H1 (cell line): ENCODE measurements around the gene TCF7L1. TPM values are rescaled to one million over a fixed set of nuclear protein-coding genes. Genes with fewer than 3 reads are reported as not detected.

Source experiments
- CTCF ChIA-PET: fragments of 300-600 bp; sonication (Branson Sonifier 250); formaldehyde crosslinking; loops from one replicate; lab custom pipeline; 2021; ENCODE audit not compliant: partially characterized antibody; lab: Charles Lee
- POLR2A ChIA-PET: fragments of 300-600 bp; sonication (Branson Sonifier 250); formaldehyde crosslinking; loops from one replicate; lab custom pipeline; 2021; ENCODE audit warnings: inconsistent platforms; ENCODE audit not compliant: partially characterized antibody; lab: Charles Lee
- DNase-seq, 2 experiments: peaks; one replicate each; pipeline versions ENCODE4 v3.0.0 to v3.0.0-alpha.2; 2010 to 2022; ENCODE audit warnings: low spot score in 2 of 2, low read depth in 1 of 2, mixed read lengths in 1 of 2
- FAIRE-seq: peaks from 2 replicates; lab custom pipeline; 2011; peaks lifted over from hg19 to GRCh38; lab: Jason Lieb, UNC
- H2AFZ ChIP-seq: 2 replicates; pipeline ENCODE4 v1.8.1; 2012; ENCODE audit warnings: low read length, inconsistent platforms
- H2AK5ac ChIP-seq: 2 replicates; pipeline ENCODE4 v1.6.1; 2013; ENCODE audit warnings: low read depth, low read length
- H2BK120ac ChIP-seq: replicated peaks from 2 replicates; pipeline ENCODE3; 2013; ENCODE audit warnings: low read depth, low read length, inconsistent platforms
- H2BK12ac ChIP-seq: 2 replicates; pipeline ENCODE4 v1.6.1; 2013; ENCODE audit warnings: low read depth, low read length
- H2BK15ac ChIP-seq: 2 replicates; pipeline ENCODE4 v1.6.1; 2013; ENCODE audit warnings: low read length
- H2BK20ac ChIP-seq: 2 replicates; pipeline ENCODE4 v1.6.1; 2013; ENCODE audit warnings: low read length
- H2BK5ac ChIP-seq: 2 replicates; pipeline ENCODE4 v1.6.1; 2013; ENCODE audit warnings: low read depth, low read length
- H3K14ac ChIP-seq: 2 replicates; pipeline ENCODE4 v1.6.1; 2013; ENCODE audit warnings: inconsistent platforms; ENCODE audit not compliant: insufficient read length
- H3K18ac ChIP-seq: 2 replicates; pipeline ENCODE4 v1.6.1; 2013; ENCODE audit warnings: low read length; ENCODE audit errors: extremely low read depth
- H3K23ac ChIP-seq: 2 replicates; pipeline ENCODE4 v1.6.1; 2013; ENCODE audit warnings: inconsistent platforms; ENCODE audit not compliant: insufficient read length
- H3K23me2 ChIP-seq: 2 replicates; pipeline ENCODE4 v1.6.1; 2013; ENCODE audit warnings: low read depth, low read length
- H3K27ac ChIP-seq: 2 replicates; pipeline ENCODE4 v1.6.1; 2011; ENCODE audit warnings: low read depth, low read length, inconsistent platforms
- H3K27me3 ChIP-seq, 4 experiments: replicated peaks in 1 of 4; 1 replicate in 1 of 4; 2 replicates in 3 of 4; pipeline versions ENCODE4 v1.6.1 to v1.8.1; 2011 to 2013; ENCODE audit warnings: low read length in 3 of 4, mild to moderate bottlenecking in 3 of 4, inconsistent platforms in 2 of 4, mixed read lengths in 2 of 4, moderate library complexity in 1 of 4; ENCODE audit not compliant: control insufficient read depth in 3 of 4, insufficient read depth in 3 of 4; ENCODE audit errors: extremely low read depth in 1 of 4
- H3K36me3 ChIP-seq, 4 experiments: 2 replicates each; pipeline versions ENCODE4 v1.6.1 to v1.8.1; 2011 to 2013; ENCODE audit warnings: mild to moderate bottlenecking in 4 of 4, low read length in 3 of 4, moderate library complexity in 2 of 4, control low read depth in 1 of 4, inconsistent platforms in 1 of 4; ENCODE audit not compliant: insufficient read depth in 4 of 4, control insufficient read depth in 2 of 4
- H3K4ac ChIP-seq: replicated peaks from 2 replicates; pipeline ENCODE3; 2013; ENCODE audit warnings: low read length, low read depth, mixed read lengths, inconsistent platforms; ENCODE audit not compliant: insufficient read length
- H3K4me1 ChIP-seq, 4 experiments: replicated peaks in 1 of 4; 1 replicate in 1 of 4; 2 replicates in 3 of 4; pipeline versions ENCODE4 v1.6.1 to v1.8.1; 2011 to 2013; ENCODE audit warnings: low read length in 3 of 4, inconsistent platforms in 2 of 4, mixed read lengths in 1 of 4; ENCODE audit not compliant: insufficient read depth in 4 of 4, control insufficient read depth in 3 of 4
- H3K4me2 ChIP-seq, 2 experiments: 2 replicates each; pipeline versions ENCODE4 v1.6.1 to v1.8.1; 2011 to 2013; ENCODE audit warnings: low read depth in 2 of 2, low read length in 2 of 2, control low read depth in 1 of 2, inconsistent platforms in 1 of 2, mild to moderate bottlenecking in 1 of 2; ENCODE audit not compliant: insufficient read depth in 1 of 2
- H3K4me3 ChIP-seq, 4 experiments: fragments of 200-600, 300-600 bp in 1 of 4; sonication (generic), shearing (Covaris generic), sonication (Bioruptor Twin) in 1 of 4; 2 replicates each; pipeline versions ENCODE4 v1.5.1 to v1.8.1; 2011 to 2016; ENCODE audit warnings: low read length in 4 of 4, low read depth in 3 of 4, control low read depth in 2 of 4, inconsistent platforms in 2 of 4, mild to moderate bottlenecking in 2 of 4, mixed read lengths in 1 of 4, moderate library complexity in 1 of 4; ENCODE audit not compliant: insufficient read depth in 2 of 4; ENCODE audit errors: extremely low read depth in 1 of 4
- H3K56ac ChIP-seq: replicated peaks from 2 replicates; pipeline ENCODE3; 2013; ENCODE audit warnings: low read depth, mild to moderate bottlenecking, mixed read lengths, low read length, inconsistent platforms; ENCODE audit not compliant: insufficient read length
- H3K79me1 ChIP-seq: 2 replicates; pipeline ENCODE4 v1.6.1; 2013; ENCODE audit warnings: low read depth, low read length, control low read depth
- H3K79me2 ChIP-seq, 2 experiments: 2 replicates each; pipeline versions ENCODE4 v1.6.1 to v1.8.1; 2012 to 2013; ENCODE audit warnings: low read length in 2 of 2, mild to moderate bottlenecking in 2 of 2, inconsistent platforms in 1 of 2; ENCODE audit not compliant: insufficient read depth in 2 of 2, control insufficient read depth in 1 of 2
- H3K9ac ChIP-seq, 4 experiments: replicated peaks in 1 of 4; 1 replicate in 1 of 4; 2 replicates in 3 of 4; pipeline versions ENCODE4 v1.6.1 to v1.8.1; 2011 to 2013; ENCODE audit warnings: low read depth in 3 of 4, low read length in 3 of 4, control low read depth in 2 of 4, mild to moderate bottlenecking in 2 of 4, moderate library complexity in 2 of 4, inconsistent platforms in 1 of 4; ENCODE audit errors: extremely low read depth in 1 of 4
- H3K9me3 ChIP-seq, 2 experiments: 2 replicates each; pipeline versions ENCODE4 v1.6.1 to v1.8.1; 2012 to 2013; ENCODE audit warnings: mild to moderate bottlenecking in 2 of 2, moderate library complexity in 2 of 2, control low read depth in 1 of 2, inconsistent platforms in 1 of 2, low read depth in 1 of 2, low read length in 1 of 2, mixed read lengths in 1 of 2; ENCODE audit not compliant: insufficient read depth in 2 of 2
- H4K20me1 ChIP-seq, 2 experiments: replicated peaks in 1 of 2; 2 replicates each; pipeline versions ENCODE3 to v1.8.1; 2011 to 2013; ENCODE audit warnings: inconsistent platforms in 2 of 2, low read length in 2 of 2, mild to moderate bottlenecking in 1 of 2; ENCODE audit not compliant: insufficient read depth in 2 of 2, control insufficient read depth in 1 of 2
- H4K5ac ChIP-seq: 2 replicates; pipeline ENCODE4 v1.6.1; 2013; ENCODE audit warnings: low read length, low read depth, mixed read lengths, inconsistent platforms; ENCODE audit not compliant: insufficient read length
- H4K8ac ChIP-seq: 2 replicates; pipeline ENCODE4 v1.8.0; 2013; ENCODE audit warnings: mild to moderate bottlenecking, moderate library complexity, low read length, inconsistent platforms; ENCODE audit not compliant: insufficient read depth; ENCODE audit errors: extremely low read depth
- H4K91ac ChIP-seq: replicated peaks from 2 replicates; pipeline ENCODE3; 2013; ENCODE audit warnings: low read length, mixed read lengths, inconsistent platforms; ENCODE audit not compliant: insufficient read length
- CBX8 ChIP-seq: fragments of 300-800, 300-1000 bp; sonication (generic); IDR thresholded peaks from 2 replicates; pipeline ENCODE4 v1.7.1; 2016; ENCODE audit warnings: low read depth, low read length, borderline replicate concordance
- CREB1 ChIP-seq: IDR thresholded peaks from 2 replicates; pipeline ENCODE4 v1.6.1; 2012; ENCODE audit warnings: inconsistent platforms
- EP300 ChIP-seq, 2 experiments: IDR thresholded peaks; 1 replicate in 1 of 2; 2 replicates in 1 of 2; pipeline ENCODE4 v1.6.1; 2011 to 2012; ENCODE audit warnings: low read depth in 2 of 2, low read length in 2 of 2, mild to moderate bottlenecking in 2 of 2, borderline replicate concordance in 1 of 2, inconsistent platforms in 1 of 2, moderate library complexity in 1 of 2
- KDM1A ChIP-seq: fragments of 200-600, 300-600 bp; sonication (generic); IDR thresholded peaks from 2 replicates; pipeline ENCODE4 v1.7.1; 2016; ENCODE audit warnings: mild to moderate bottlenecking, low read length, borderline replicate concordance
- POLR2A ChIP-seq, 2 experiments: IDR thresholded peaks; 1 replicate in 1 of 2; 2 replicates in 1 of 2; pipeline ENCODE4 v1.6.1; 2011; ENCODE audit warnings: low read depth in 2 of 2, low read length in 2 of 2, mild to moderate bottlenecking in 2 of 2; ENCODE audit errors: control extremely low read depth in 1 of 2
- TAF1 ChIP-seq: IDR thresholded peaks from 2 replicates; pipeline ENCODE4 v1.6.1; 2011; ENCODE audit warnings: mild to moderate bottlenecking, low read depth, low read length
- TCF12 ChIP-seq: IDR thresholded peaks from 2 replicates; pipeline ENCODE4 v1.6.1; 2011; ENCODE audit warnings: low read depth, mild to moderate bottlenecking, low read length
- WGBS, 2 experiments: shearing (Covaris generic) in 1 of 2; methylation state at CpG; one replicate each; pipeline versions ENCODE4 v1.1.6 to v1.1.7; 2013 to 2015; ENCODE audit warnings: low lambda C conversion rate in 2 of 2, mixed read lengths in 2 of 2, inconsistent platforms in 1 of 2, low coverage in 1 of 2, missing lambda C conversion rate in 1 of 2; ENCODE audit not compliant: insufficient replicate concordance in 2 of 2, insufficient coverage in 1 of 2, insufficient read length in 1 of 2; ENCODE audit errors: extremely low coverage in 1 of 2, missing lambda C conversion rate in 1 of 2; 5-methylcytosine and 5-hydroxymethylcytosine counted together
- polyA plus RNA-seq, 7 experiments: library from polyadenylated mRNA; depleted of rRNA in 3 of 7; stranded (reverse) in 5 of 7; unstranded in 2 of 7; fragments of >200 nt in 5 of 7; fragments of 200-250 nt in 2 of 7; gene quantifications; 1 replicate in 5 of 7; 2 replicates in 1 of 7; 4 replicates in 1 of 7; pipeline versions ENCODE4 v1.2.1 to v1.2.3, GENCODE V29; 2011 to 2013; ENCODE audit warnings: missing spikeins in 2 of 7, mixed read lengths in 2 of 7
- total RNA-seq: library from RNA; stranded (reverse); fragmentation: NEBNext Ultra II Directional; extraction: Animal tissue kit (Norgen Biotek cat#: 25700); gene quantifications from 2 replicates; pipeline ENCODE4 v1.2.1, GENCODE V29; 2021

The TCF7L1 gene
- total and polyA plus RNA-seq, 2 of the 8 experiments (the other 6 are each of a cell fraction or from before 2014, with no cell fraction given): 27.5 to 108 TPM

DNA sequence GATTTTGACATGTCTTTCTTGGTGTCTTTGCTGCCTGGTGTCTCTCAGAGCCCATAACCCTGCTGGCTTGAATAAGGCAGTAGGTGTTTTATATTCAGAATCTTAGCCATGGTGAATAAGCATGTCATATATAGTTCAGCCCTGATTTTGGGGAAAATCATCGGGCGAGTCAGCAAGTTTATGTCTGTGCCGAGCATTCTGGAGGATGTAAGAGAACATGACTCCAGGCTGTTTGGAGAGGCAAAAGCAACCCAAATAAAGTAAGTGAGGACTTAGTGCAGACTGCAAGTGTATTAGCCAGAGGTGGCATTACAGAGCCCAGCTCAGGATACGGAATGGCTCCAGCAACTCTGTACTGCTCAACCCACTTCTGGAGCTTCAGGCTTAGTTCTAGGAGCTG lies 50.3 kb downstream of the TCF7L1 start:
- H4K5ac ChIP-seq: no peak overlapping the region
- H3K4me2 ChIP-seq: no peak overlapping the region
- DNase-seq (no peak), FAIRE-seq (no peak)
- WGBS, 2 experiments: 94% methylated on average over 4 of the region's 4 CpGs; no CpG with 5 or more reads in 1 of the 2 experiments
- H3K27ac ChIP-seq: no peak overlapping the region
- no peak overlapping the region for H3K4me3 ChIP-seq
- no peak overlapping the region for H3K56ac ChIP-seq
- H3K79me2 ChIP-seq: peaks cover 15 to 96% of the 10 kb centered on the region in 2 experiments
- H4K20me1 ChIP-seq: peaks cover 38 to 55% of the 10 kb centered on the region in 2 experiments
- H3K9me3 ChIP-seq: no peaks in the 10 kb centered on the region
- CTCF ChIA-PET: interaction anchor here (1.2 to 15.2 kb wide), 18 partner anchors 8 to 117 kb away, joined by 4 to 218 read pairs (median 23); partner anchors contain the start of gene TCF7L1
- no peak overlapping the region for H2BK120ac ChIP-seq
- no peak overlapping the region for H2AK5ac ChIP-seq
- H3K4me1 ChIP-seq: peaks cover 19 to 37% (median 24%) of the 10 kb centered on the region in 4 experiments
- H3K36me3 ChIP-seq: peaks cover 2 to 5% (median 3%) of the 10 kb centered on the region in 4 experiments; a peak in 3 of 8 replicates
- H4K91ac ChIP-seq: no peak overlapping the region
- no peak overlapping the region for H2BK15ac ChIP-seq
- no peak overlapping the region for H4K8ac ChIP-seq
- H3K27me3 ChIP-seq: no peaks in the 10 kb centered on the region
- no peak overlapping the region for H2BK20ac ChIP-seq
- H3K9ac ChIP-seq: no peak overlapping the region
- no peak overlapping the region for H3K4ac ChIP-seq
- H2BK5ac ChIP-seq: no peak overlapping the region
- no peaks in the 10 kb centered on the region for H3K23me2 ChIP-seq
- H3K79me1 ChIP-seq: peaks cover 25% of the 10 kb centered on the region
- TF ChIP-seq EP300 (IDR thresholded peaks at IDR 0.05; ENCODE audit: borderline replicate concordance in 1 of 2, low read depth in 2 of 2, low read length in 2 of 2) (no peak), CREB1 (no peak), KDM1A (no peak), TCF12 (no peak), TAF1 (no peak), CBX8 (no peak), POLR2A (IDR thresholded peaks at IDR 0.05; ENCODE audit: control extremely low read depth in 1 of 2, low read depth in 2 of 2, low read length in 2 of 2) (no peak)
- H3K18ac ChIP-seq: no peak overlapping the region
- no peak overlapping the region for H3K23ac ChIP-seq
- no peak overlapping the region for H3K14ac ChIP-seq
- POLR2A ChIA-PET: interaction anchor here (1.0 to 2.1 kb wide), 3 partner anchors 12 to 73 kb away, joined by 3 to 5 read pairs (median 3); no protein-coding TSS in a partner anchor
- no peak overlapping the region for H2AFZ ChIP-seq
- H2BK12ac ChIP-seq: no peak overlapping the region
